Spinal cord (tissue), 10 donors: Measurements from ENCODE around the gene CLDN1. TPM values are rescaled to one million over a fixed set of nuclear protein-coding genes. Genes with fewer than 3 reads are reported as not detected.

Experiments
- DNase-seq, 6 donors: peaks; one replicate each; pipeline versions ENCODE4 v3.0.0 to v3.0.0-alpha.2; 2013 to 2015; ENCODE audit warnings: low spot score in 6 of 6, low read depth in 4 of 6
- H3K27ac ChIP-seq: one replicate; pipeline ENCODE4 v1.5.1; 2013; ENCODE audit warnings: low read depth, low read length, control low read depth
- H3K27me3 ChIP-seq: one replicate; pipeline ENCODE4 v1.6.1; 2013; ENCODE audit warnings: low read length; ENCODE audit not compliant: control insufficient read depth, insufficient read depth
- H3K36me3 ChIP-seq: one replicate; pipeline ENCODE4 v1.6.1; 2013; ENCODE audit warnings: low read length; ENCODE audit not compliant: control insufficient read depth, insufficient read depth
- H3K4me1 ChIP-seq: one replicate; pipeline ENCODE4 v1.6.1; 2013; ENCODE audit warnings: low read length; ENCODE audit not compliant: control insufficient read depth, insufficient read depth
- H3K4me3 ChIP-seq: one replicate; pipeline ENCODE4 v1.5.1; 2013; ENCODE audit warnings: low read depth, low read length, control low read depth
- H3K9me3 ChIP-seq: one replicate; pipeline ENCODE4 v1.6.1; 2013; ENCODE audit warnings: low read length; ENCODE audit not compliant: control insufficient read depth, insufficient read depth
- WGBS: methylation state at CpG from one replicate; pipeline ENCODE4 v1.1.5; 2013; ENCODE audit warnings: missing lambda C conversion rate; ENCODE audit not compliant: insufficient coverage; 5-methylcytosine and 5-hydroxymethylcytosine counted together
- polyA plus RNA-seq, 2 donors: library from polyadenylated mRNA; unstranded; fragments of 120-200 nt; gene quantifications; one replicate each; pipeline ENCODE4 v1.2.1, GENCODE V29; 2013; ENCODE audit not compliant: insufficient read length in 2 of 2
- total RNA-seq, 2 donors: library from RNA; depleted of rRNA in 1 of 2; stranded (reverse); fragments of 120-200 nt in 1 of 2; fragments of >200 nt in 1 of 2; gene quantifications; one replicate each; pipeline versions ENCODE4 v1.2.3 to v1.2.4, GENCODE V29; 2013 to 2014
- donor health status: healthy.

CLDN1 gene
- total and polyA plus RNA-seq, 4 donors: 5.3 to 11.4 (median 7.7) TPM

DNA sequence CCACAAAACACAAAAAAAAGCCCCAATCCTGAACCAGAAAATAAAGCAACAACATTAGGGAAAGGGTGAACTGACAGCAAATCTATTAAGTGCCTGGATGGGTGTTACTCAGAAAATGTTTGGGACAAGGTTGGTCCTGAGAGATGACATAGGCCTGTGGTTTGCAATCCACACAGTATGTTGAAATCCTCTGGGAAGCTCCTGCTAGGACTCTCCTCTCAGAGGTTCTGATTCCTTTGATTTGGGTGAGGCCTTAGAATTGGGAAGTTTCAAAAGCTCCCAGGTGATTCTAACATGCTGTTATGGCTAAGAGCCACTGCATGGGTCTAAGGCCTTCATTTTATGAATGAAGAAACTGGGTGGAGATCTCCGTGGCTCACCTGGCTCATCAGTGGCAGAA is 18.4 kb downstream of the CLDN1 start:
- no peaks in the 10 kb centered on the region for H3K4me1 ChIP-seq
- no peaks in the 10 kb centered on the region for H3K36me3 ChIP-seq
- H3K9me3 ChIP-seq: no peaks in the 10 kb centered on the region
- no peaks in the 10 kb centered on the region for H3K27me3 ChIP-seq
- no CpG with 5 or more reads among the region's 1 CpG for WGBS
- H3K4me3 ChIP-seq: no peak overlapping the region
- DNase-seq: no peak
- no peak overlapping the region for H3K27ac ChIP-seq

DNA sequence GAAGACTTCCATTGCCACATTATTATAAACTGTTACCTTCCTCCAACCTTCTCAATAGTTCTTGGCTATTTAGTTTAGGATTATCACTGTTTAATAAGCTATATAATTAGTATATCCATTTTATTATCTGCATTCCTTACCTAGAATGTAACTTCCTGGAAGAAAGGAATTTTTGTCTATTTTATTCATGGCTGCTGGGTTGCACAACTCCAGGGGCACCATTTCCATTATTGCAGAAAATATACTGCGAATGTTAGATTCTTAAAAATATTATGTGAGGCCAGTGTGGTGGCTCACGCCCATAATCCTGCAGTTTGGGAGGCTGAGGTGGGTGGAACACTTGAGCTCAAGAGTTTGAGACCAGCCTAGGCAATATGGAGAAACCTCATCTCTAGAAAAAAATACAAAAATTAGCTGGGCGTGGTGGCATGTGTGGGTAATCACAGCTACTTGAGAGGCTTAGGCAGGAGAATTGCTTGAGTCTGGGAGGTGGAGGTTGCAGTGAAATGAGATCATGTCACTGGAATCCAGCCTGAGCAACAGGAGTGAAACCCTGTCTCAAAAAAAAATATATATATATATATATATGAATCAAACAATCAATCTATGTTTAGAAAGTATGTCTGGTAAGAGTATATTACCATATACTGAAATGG is 19.9 kb downstream of the CLDN1 start:
- Histone ChIP-seq H3K9me3 (no peaks in the 10 kb centered on the region), H3K27ac (no peak overlapping the region), H3K27me3 (no peaks in the 10 kb centered on the region), H3K4me3 (no peak overlapping the region), H3K4me1 (no peaks in the 10 kb centered on the region), H3K36me3 (no peaks in the 10 kb centered on the region)
- DNase-seq: no peak
- WGBS: 95% methylated on average over 3 of the region's 3 CpGs

DNA sequence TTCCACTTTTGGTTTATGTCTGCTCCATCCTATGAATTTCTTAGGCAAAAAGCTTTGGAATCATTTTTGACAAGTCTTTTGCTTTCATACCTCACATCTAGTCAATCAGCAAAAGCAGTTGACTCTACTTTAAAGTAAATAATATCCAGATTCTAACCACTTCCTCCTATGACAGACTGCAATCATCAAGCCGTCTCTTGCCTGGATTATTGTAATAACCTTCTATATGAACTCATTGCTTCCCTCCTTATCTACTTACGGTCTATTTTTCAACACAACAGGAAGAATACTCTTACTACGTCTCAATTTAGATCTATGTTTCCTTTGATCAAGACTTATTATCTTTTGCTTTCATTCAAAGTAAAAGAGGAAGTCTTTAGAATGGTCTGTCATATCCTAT is 20.7 kb downstream of the CLDN1 start:
- Histone ChIP-seq H3K4me3 (no peak overlapping the region), H3K27me3 (no peaks in the 10 kb centered on the region), H3K4me1 (no peaks in the 10 kb centered on the region), H3K27ac (no peak overlapping the region), H3K9me3 (no peaks in the 10 kb centered on the region), H3K36me3 (no peaks in the 10 kb centered on the region)
- no peak for DNase-seq
- WGBS: 91% methylated on average over 3 of the region's 3 CpGs

DNA sequence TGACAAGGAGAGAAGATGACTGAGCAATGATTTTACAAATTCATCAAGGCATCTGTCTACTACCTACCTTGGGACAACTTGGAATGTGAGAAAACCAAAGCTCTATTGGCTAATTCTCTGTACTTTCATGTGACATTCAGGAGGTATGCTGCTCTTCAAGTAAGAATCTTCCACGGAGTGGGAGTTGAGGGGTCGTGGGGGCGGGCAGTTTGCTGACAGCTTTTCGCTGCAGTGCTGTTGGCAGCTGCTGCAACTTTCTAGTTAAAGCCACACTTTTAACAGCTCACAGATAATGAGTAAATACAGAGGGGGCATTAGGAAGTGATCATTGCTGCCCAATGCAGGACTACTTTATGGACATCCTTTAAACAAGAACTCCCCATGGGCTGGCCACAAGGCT is 22.3 kb downstream of the CLDN1 start:
- no peaks in the 10 kb centered on the region for H3K9me3 ChIP-seq
- no peaks in the 10 kb centered on the region for H3K27me3 ChIP-seq
- 80% methylated on average over 1 of the region's 4 CpGs for WGBS
- H3K4me1 ChIP-seq: no peaks in the 10 kb centered on the region
- no peaks in the 10 kb centered on the region for H3K36me3 ChIP-seq
- H3K4me3 ChIP-seq: no peak overlapping the region
- DNase-seq: no peak
- no peak overlapping the region for H3K27ac ChIP-seq

DNA sequence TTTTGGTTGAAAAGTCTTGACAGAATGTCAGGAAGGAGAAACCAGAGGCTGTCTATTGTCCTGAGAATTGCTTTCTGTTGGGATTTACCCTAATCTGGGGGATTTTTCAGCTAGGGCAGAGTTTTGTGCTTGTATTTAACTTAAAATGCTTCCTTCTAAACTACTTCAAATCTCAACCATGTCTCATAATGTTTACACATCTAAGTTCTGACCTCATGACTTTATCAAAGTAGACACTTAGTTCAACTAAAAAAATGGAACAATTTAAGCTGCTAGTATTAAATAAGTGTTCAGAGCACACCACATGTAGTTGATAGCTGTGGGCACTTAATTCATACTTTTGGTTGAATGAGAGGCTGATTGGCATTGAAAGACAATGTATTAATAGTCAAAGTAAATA is 28.2 kb downstream of the CLDN1 start:
- Histone ChIP-seq H3K9me3 (peaks cover 3% of the 10 kb centered on the region), H3K27me3 (no peaks in the 10 kb centered on the region), H3K27ac (no peak overlapping the region), H3K36me3 (no peaks in the 10 kb centered on the region), H3K4me1 (no peaks in the 10 kb centered on the region), H3K4me3 (no peak overlapping the region)
- DNase-seq: no peak

DNA sequence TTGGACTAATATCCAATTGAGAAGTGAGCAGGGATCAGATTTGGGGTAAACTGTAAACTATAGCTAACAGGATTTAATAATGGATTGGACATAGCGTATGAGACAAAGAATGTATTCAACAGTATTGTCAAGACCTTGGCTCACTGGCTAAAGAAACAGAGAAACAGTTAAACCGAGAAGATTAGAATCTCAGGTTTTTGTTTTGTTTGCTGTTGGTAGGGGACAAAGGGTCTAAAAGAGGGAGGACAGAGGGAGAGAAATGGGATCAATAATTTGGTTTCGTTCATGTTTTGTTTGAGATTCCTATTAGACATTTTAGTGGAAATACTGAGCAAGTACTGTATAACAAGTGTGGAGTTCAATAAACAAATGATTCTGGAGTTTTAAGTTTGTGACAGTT is 28.6 kb downstream of the CLDN1 start:
- 83% methylated on average over 3 of the region's 3 CpGs for WGBS
- no peak overlapping the region for H3K27ac ChIP-seq
- H3K4me1 ChIP-seq: no peaks in the 10 kb centered on the region

DNA sequence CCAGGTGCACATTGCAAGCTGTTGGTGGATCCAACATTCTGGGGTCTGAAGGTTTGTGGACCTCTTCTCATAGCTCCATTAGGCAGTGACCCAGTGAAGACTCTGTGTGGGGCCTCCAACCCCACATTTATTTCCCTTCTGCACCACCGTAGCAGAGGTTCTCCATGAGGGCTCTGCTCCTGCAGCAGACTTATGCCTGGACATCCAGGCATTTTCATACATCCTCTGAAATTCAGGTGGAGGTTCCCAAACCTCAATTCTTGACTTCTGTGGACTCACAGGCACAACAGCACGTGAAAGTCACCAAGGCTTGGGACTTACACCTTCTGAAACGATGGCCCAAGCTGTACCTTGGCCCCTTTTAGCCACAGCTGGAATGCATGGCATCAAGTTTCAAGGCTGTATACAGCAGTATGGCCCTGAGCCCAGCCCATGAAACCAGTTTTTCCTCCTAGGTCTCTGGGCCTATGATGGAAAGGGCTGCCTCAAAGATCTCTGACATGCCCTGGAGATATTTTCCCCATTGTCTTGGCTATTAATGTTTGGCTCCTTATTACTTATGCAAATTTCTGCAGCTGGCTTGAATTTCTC is 30.2 kb downstream of the CLDN1 start:
- H3K27me3 ChIP-seq: no peaks in the 10 kb centered on the region
- H3K27ac ChIP-seq: no peak overlapping the region
- DNase-seq: no peak
- no peaks in the 10 kb centered on the region for H3K4me1 ChIP-seq
- peaks cover 3% of the 10 kb centered on the region for H3K9me3 ChIP-seq
- WGBS: 86% methylated on average over 3 of the region's 3 CpGs
- H3K4me3 ChIP-seq: no peak overlapping the region
- no peaks in the 10 kb centered on the region for H3K36me3 ChIP-seq

More for the DNA sequence above, 28.6 kb downstream of the CLDN1 start:
- no peak overlapping the region for H3K4me3 ChIP-seq
- no peak for DNase-seq
- no peaks in the 10 kb centered on the region for H3K27me3 ChIP-seq
- H3K36me3 ChIP-seq: no peaks in the 10 kb centered on the region
- H3K9me3 ChIP-seq: peaks cover 3% of the 10 kb centered on the region

DNA sequence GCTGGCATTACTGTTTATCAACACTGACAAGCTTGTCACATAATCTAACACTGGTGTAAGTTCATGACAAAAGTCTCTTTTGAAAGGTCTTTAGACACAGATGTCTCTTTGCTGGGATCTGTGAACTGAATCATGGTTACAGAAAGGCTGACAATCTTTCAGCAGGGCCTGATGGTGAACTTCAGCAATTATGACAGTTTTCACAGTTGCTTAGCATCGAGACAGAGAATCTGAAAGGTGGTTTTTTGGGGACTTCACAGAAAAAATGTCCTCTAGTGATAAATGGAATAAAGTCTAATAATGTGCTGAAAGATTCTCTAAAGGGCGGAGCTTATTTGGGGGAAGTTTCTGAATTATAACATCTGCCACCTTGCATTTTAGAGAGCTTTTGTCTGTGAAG is 32.3 kb downstream of the CLDN1 start:
- Histone ChIP-seq H3K27me3 (no peaks in the 10 kb centered on the region), H3K4me1 (no peaks in the 10 kb centered on the region), H3K9me3 (peaks cover 3% of the 10 kb centered on the region), H3K4me3 (no peak overlapping the region), H3K27ac (no peak overlapping the region), H3K36me3 (no peaks in the 10 kb centered on the region)
- WGBS: 60% methylated on average over 2 of the region's 2 CpGs
- no peak for DNase-seq

DNA sequence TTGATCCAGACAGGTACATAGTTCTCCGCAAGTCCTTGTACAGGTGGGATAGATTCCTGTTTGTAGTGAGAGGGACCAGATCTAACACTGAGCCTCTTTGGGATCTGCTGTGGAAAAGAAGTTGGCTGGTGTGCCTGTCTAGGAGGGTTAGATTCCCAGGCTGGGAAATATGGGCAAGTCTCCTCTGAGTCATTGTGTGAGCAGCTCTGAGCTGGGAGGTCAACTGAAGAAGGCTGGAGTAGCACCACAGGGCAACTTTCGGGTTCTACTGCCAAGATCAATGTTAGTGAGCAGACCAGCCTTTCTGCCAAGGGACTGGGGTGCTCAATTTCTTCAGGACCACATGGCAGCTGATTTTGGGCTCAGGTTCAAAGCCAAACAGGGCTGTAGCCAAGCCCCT is 33.4 kb downstream of the CLDN1 start:
- no peak overlapping the region for H3K27ac ChIP-seq
- H3K27me3 ChIP-seq: no peaks in the 10 kb centered on the region
- no peaks in the 10 kb centered on the region for H3K4me1 ChIP-seq
- no peaks in the 10 kb centered on the region for H3K36me3 ChIP-seq
- no peak overlapping the region for H3K4me3 ChIP-seq
- 98% methylated on average over 2 of the region's 2 CpGs for WGBS
- no peak for DNase-seq
- H3K9me3 ChIP-seq: peaks cover 3% of the 10 kb centered on the region

DNA sequence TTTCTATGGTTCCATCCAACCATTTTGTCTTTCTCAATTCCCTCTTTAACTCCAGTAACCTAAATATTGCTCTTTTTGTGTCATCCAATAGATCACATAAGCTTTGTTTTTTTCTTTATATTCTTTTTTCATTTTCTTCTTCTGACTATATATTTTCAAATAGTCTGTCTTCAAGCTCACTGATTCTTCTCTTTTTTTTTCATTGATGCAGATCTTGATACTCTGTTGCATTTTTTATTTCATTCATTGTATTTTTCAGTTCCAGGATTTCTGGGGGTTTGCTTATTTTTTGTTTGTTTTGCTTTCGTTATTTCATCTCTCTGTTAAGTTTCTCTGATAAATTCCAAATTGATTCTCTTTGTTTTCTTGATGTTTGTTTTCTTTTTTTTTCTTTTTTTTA is 36.2 kb downstream of the CLDN1 start:
- no peaks in the 10 kb centered on the region for H3K36me3 ChIP-seq
- no peaks in the 10 kb centered on the region for H3K27me3 ChIP-seq
- no peaks in the 10 kb centered on the region for H3K9me3 ChIP-seq
- no peak for DNase-seq
- H3K27ac ChIP-seq: no peak overlapping the region
- no peaks in the 10 kb centered on the region for H3K4me1 ChIP-seq
- no peak overlapping the region for H3K4me3 ChIP-seq
- no CpG with 5 or more reads among the region's 1 CpG for WGBS
